CD4-positive, alpha-beta T cell (primary cell): ENCODE data around the gene PDK2. TPM values are rescaled to one million over a fixed set of nuclear protein-coding genes. Genes with fewer than 3 reads are reported as not detected.
"Not testable (repeated sequence)": the region's sequence is repeated elsewhere in the genome, so short reads cannot be mapped to it uniquely, and the experiment has no call there.

ENCODE experiments used
- ATAC-seq: fragments of 200-7000 bp; cut with Tn5 transposase; one replicate; pipeline ENCODE4 v1.10.0; 2022; ENCODE audit warnings: mild to moderate bottlenecking; ENCODE audit not compliant: poor library complexity
- CTCF ChIA-PET: fragments of 350-600 bp; sonication (Branson Sonifier 250); formaldehyde crosslinking; loops from one replicate; lab custom pipeline; 2021; ENCODE audit warnings: antibody characterized with exemption, inconsistent platforms; lab: Charles Lee
- POLR2A ChIA-PET: fragments of 350-600 bp; sonication (Branson Sonifier 250); formaldehyde crosslinking; loops from one replicate; lab custom pipeline; 2021; ENCODE audit warnings: antibody characterized with exemption, inconsistent platforms; lab: Charles Lee
- DNase-seq, 14 experiments: peaks; one replicate each; pipeline ENCODE4 v3.0.0-alpha.2; 2013 to 2020; ENCODE audit warnings: mixed read lengths in 2 of 14
- H3K27ac ChIP-seq, 2 donors: one replicate each; pipeline versions ENCODE4 v1.5.1 to v1.7.0; 2013; ENCODE audit warnings: low read length in 2 of 2, low read depth in 1 of 2, mild to moderate bottlenecking in 1 of 2
- H3K27me3 ChIP-seq, 2 experiments: 1 replicate in 1 of 2; 2 replicates in 1 of 2; pipeline versions ENCODE4 v1.6.1 to v1.7.0; 2013; ENCODE audit warnings: low read length in 2 of 2, control low read depth in 1 of 2, mild to moderate bottlenecking in 1 of 2, moderate library complexity in 1 of 2; ENCODE audit not compliant: insufficient read depth in 2 of 2, control insufficient read depth in 1 of 2
- H3K36me3 ChIP-seq: one replicate; pipeline ENCODE4 v1.6.1; 2013; ENCODE audit warnings: low read length, control low read depth; ENCODE audit not compliant: insufficient read depth
- H3K4me1 ChIP-seq: one replicate; pipeline ENCODE4 v1.6.1; 2013; ENCODE audit warnings: low read length, control low read depth; ENCODE audit not compliant: insufficient read depth
- H3K4me3 ChIP-seq: one replicate; pipeline ENCODE4 v1.5.1; 2013; ENCODE audit warnings: mild to moderate bottlenecking, low read length, moderate library complexity
- H3K9me3 ChIP-seq, 2 experiments: 1 replicate in 1 of 2; 2 replicates in 1 of 2; pipeline versions ENCODE4 v1.6.1 to v1.7.0; 2013; ENCODE audit warnings: low read length in 2 of 2, mild to moderate bottlenecking in 2 of 2, control low read depth in 1 of 2, moderate library complexity in 1 of 2; ENCODE audit not compliant: control insufficient read depth in 1 of 2, insufficient read depth in 1 of 2
- H3K27ac Mint-ChIP-seq: one replicate; pipeline ENCODE4 v1.8.0; 2020; ENCODE audit warnings: mixed read lengths
- H3K27me3 Mint-ChIP-seq: one replicate; pipeline ENCODE4 v1.8.0; 2021; ENCODE audit warnings: mixed read lengths
- H3K36me3 Mint-ChIP-seq: one replicate; pipeline ENCODE4 v1.8.0; 2021; ENCODE audit warnings: low read depth, mixed read lengths
- H3K4me1 Mint-ChIP-seq: one replicate; pipeline ENCODE4 v1.8.0; 2021; ENCODE audit warnings: low read depth, mixed read lengths
- H3K4me3 Mint-ChIP-seq: one replicate; pipeline ENCODE4 v1.8.0; 2020; ENCODE audit warnings: mild to moderate bottlenecking, mixed read lengths
- H3K9me3 Mint-ChIP-seq: one replicate; pipeline ENCODE4 v1.8.0; 2020; ENCODE audit warnings: mixed read lengths
- CTCF ChIP-seq: fragments of 200-600 bp; IDR thresholded peaks from one replicate; pipeline ENCODE4 v1.8.0; 2022; ENCODE audit warnings: antibody characterized with exemption, mild to moderate bottlenecking
- intact Hi-C, 2 experiments: fragments of 100-400 bp; cut with DNase I in 1 of 2; cut with micrococcal nuclease in 1 of 2; formaldehyde crosslinking; loops; one replicate each; pipeline versions ENCODE4 v1.15.1 to v1.9.0; 2023 to 2025; cut with DNase I, micrococcal nuclease
- total RNA-seq, 174 experiments: library from RNA in 2 of 174; stranded (reverse) in 2 of 174; gene quantifications; one replicate each; pipeline ENCODE4 v1.2.3 and lab custom pipeline; 2021 to 2026

The PDK2 gene
- total RNA-seq, 2 experiments from 2014 or later: 8.7 to 10.1 TPM

DNA sequence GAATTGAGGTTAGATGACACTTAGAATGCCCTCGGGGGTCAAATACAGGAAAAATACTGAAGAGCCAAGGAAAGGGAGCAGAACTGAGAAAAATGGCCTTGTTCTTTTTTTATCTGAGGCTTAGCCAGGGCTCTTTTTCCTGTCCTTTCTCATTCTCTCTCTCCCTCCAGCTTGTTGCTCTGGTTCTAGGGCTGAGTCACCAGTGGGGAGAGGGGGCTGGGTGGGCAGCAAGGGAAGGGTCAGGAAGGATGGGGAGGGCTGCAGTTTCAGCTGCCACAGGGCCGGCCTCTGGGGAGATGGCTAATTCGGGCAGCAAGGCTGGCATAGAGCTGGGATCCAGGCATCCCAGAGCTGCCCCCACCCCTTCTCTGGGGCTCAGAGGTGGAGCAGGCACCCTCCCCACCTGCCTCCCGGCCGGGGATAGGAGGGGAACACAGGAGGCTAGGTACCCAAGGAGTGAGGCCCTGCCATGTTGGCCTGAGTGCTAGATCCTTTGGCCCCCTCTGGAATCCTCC lies 35.3 kb upstream of the PDK2 start:
- Mint-ChIP-seq H3K27me3 (no peaks in the 10 kb centered on the region), H3K4me1 (peaks cover 30% of the 10 kb centered on the region), H3K36me3 (peaks cover 6% of the 10 kb centered on the region), H3K4me3 (no peak overlapping the region), H3K27ac (no peak overlapping the region), H3K9me3 (no peaks in the 10 kb centered on the region)
- DNase-seq (no peak), ATAC-seq (no peak)
- H3K27ac ChIP-seq: no peak overlapping the region
- H3K9me3 ChIP-seq: no peaks in the 10 kb centered on the region
- H3K4me3 ChIP-seq: no peak overlapping the region
- CTCF ChIA-PET: no interaction called here
- TF ChIP-seq CTCF: no peak
- no peaks in the 10 kb centered on the region for H3K27me3 ChIP-seq
- H3K4me1 ChIP-seq: peaks cover 19% of the 10 kb centered on the region
- intact Hi-C loops: loop anchor here in 1 of 2 experiments (5.0 kb wide), 1 partner anchor 32 kb away; no protein-coding TSS in a partner anchor
- POLR2A ChIA-PET: interaction anchor here (0.6 kb wide), 1 partner anchor 152 kb away, joined by 3 read pairs; no protein-coding TSS in a partner anchor
- H3K36me3 ChIP-seq: no peaks in the 10 kb centered on the region

GRCh38 chr17:50060951-50061712 lies 34.0 kb upstream of the PDK2 start:
- no peak overlapping the region for H3K27ac ChIP-seq
- TF ChIP-seq CTCF: no peak
- ChIA-PET POLR2A (no interaction called here), CTCF (interaction anchor here (1.1 kb wide), 1 partner anchor 26 kb away, joined by 3 read pairs; no protein-coding TSS in a partner anchor)
- intact Hi-C loops: no loop called here
- peaks cover 11% of the 10 kb centered on the region for H3K4me1 ChIP-seq
- H3K4me3 ChIP-seq: no peak overlapping the region
- no peaks in the 10 kb centered on the region for H3K36me3 ChIP-seq
- H3K27me3 ChIP-seq: no peaks in the 10 kb centered on the region
- H3K4me1 Mint-ChIP-seq: peaks cover 23% of the 10 kb centered on the region
- ATAC-seq: no peak
- DNase-seq: no peak
- H3K27ac Mint-ChIP-seq: no peak overlapping the region
- no peak overlapping the region for H3K4me3 Mint-ChIP-seq
- no peaks in the 10 kb centered on the region for H3K9me3 Mint-ChIP-seq
- peaks cover 5% of the 10 kb centered on the region for H3K36me3 Mint-ChIP-seq
- no peaks in the 10 kb centered on the region for H3K9me3 ChIP-seq
- H3K27me3 Mint-ChIP-seq: no peaks in the 10 kb centered on the region

DNA sequence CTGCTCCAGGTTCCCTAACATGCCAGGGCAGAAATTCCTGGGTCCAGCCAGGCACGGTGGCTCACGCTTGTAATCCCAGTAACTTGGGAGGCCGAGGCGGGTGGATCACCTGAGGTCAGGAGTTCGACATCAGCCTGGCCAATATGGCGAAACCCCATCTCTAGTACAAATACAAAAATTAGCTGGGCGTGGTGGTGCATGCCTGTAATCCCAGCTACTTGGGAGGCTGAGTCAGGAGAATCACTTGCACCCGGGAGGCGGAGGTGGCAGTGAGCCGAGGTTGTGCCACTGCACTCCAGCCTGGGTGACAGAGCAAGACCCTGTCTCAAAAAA lies 33.5 kb upstream of the PDK2 start:
- CTCF ChIA-PET, ATAC-seq, H3K27ac Mint-ChIP-seq, H3K9me3 ChIP-seq, H3K27ac ChIP-seq, POLR2A ChIA-PET, H3K4me3 ChIP-seq, H3K27me3 ChIP-seq, H3K4me1 ChIP-seq, H3K27me3 Mint-ChIP-seq, H3K36me3 Mint-ChIP-seq, DNase-seq, H3K36me3 ChIP-seq, H3K9me3 Mint-ChIP-seq, intact Hi-C loops, H3K4me3 Mint-ChIP-seq: not testable (repeated sequence)
- H3K4me1 Mint-ChIP-seq: peaks cover 20% of the 10 kb centered on the region
